H1 (cell line): ENCODE data around the gene CHRD. TPM values are rescaled to one million over a fixed set of nuclear protein-coding genes. Genes with fewer than 3 reads are reported as not detected.

ENCODE experiments used
- CHD7 ChIP-seq: fragments of 300-600 bp; sonication (generic); IDR thresholded peaks from 2 replicates; pipeline ENCODE4 v1.7.1; 2012; ENCODE audit warnings: low read length, moderate library complexity, mild to moderate bottlenecking, inconsistent platforms; ENCODE audit not compliant: insufficient replicate concordance
- CREB1 ChIP-seq: IDR thresholded peaks from 2 replicates; pipeline ENCODE4 v1.6.1; 2012; ENCODE audit warnings: inconsistent platforms
- CTCF ChIP-seq, 3 experiments: IDR thresholded peaks; 1 replicate in 2 of 3; 2 replicates in 1 of 3; pipeline versions ENCODE4 v1.5.1 to v1.6.1; 2011; ENCODE audit warnings: low read length in 3 of 3, mild to moderate bottlenecking in 3 of 3, inconsistent platforms in 2 of 3, low read depth in 1 of 3, moderate library complexity in 1 of 3; ENCODE audit not compliant: insufficient read depth in 1 of 3; ENCODE audit errors: control extremely low read depth in 1 of 3
- EGR1 ChIP-seq: IDR thresholded peaks from 2 replicates; pipeline ENCODE4 v1.6.1; 2011; ENCODE audit warnings: low read depth, low read length, borderline replicate concordance
- MAX ChIP-seq: IDR thresholded peaks from 2 replicates; pipeline ENCODE4 v1.6.1; 2012; ENCODE audit warnings: inconsistent platforms
- RXRA ChIP-seq: IDR thresholded peaks from 2 replicates; pipeline ENCODE4 v1.6.1; 2011; ENCODE audit warnings: low read depth, mild to moderate bottlenecking, low read length, moderate library complexity; ENCODE audit not compliant: insufficient read depth
- SP1 ChIP-seq: IDR thresholded peaks from 2 replicates; pipeline ENCODE4 v1.6.1; 2011; ENCODE audit warnings: low read depth, low read length
- SRF ChIP-seq: IDR thresholded peaks from 2 replicates; pipeline ENCODE4 v1.6.1; 2011; ENCODE audit warnings: mild to moderate bottlenecking, low read depth, low read length, moderate library complexity
- polyA plus RNA-seq, 7 experiments: library from polyadenylated mRNA; depleted of rRNA in 3 of 7; stranded (reverse) in 5 of 7; unstranded in 2 of 7; fragments of >200 nt in 5 of 7; fragments of 200-250 nt in 2 of 7; gene quantifications; 1 replicate in 5 of 7; 2 replicates in 1 of 7; 4 replicates in 1 of 7; pipeline versions ENCODE4 v1.2.1 to v1.2.3, GENCODE V29; 2011 to 2013; ENCODE audit warnings: missing spikeins in 2 of 7, mixed read lengths in 2 of 7
- total RNA-seq: library from RNA; stranded (reverse); fragmentation: NEBNext Ultra II Directional; extraction: Animal tissue kit (Norgen Biotek cat#: 25700); gene quantifications from 2 replicates; pipeline ENCODE4 v1.2.1, GENCODE V29; 2021

The CHRD gene
- total and polyA plus RNA-seq, 2 of the 8 experiments (the other 6 are each of a cell fraction or from before 2014, with no cell fraction given), result 0.62 to 0.86 TPM

- TF ChIP-seq RXRA (no peak), EGR1 (no peak), CHD7 (no peak), CTCF (IDR thresholded peaks at IDR 0.05; ENCODE audit: control extremely low read depth in 1 of 3, insufficient read depth in 1 of 3, low read depth in 1 of 3, low read length in 3 of 3) (peak; percentile 93 to 97 (median 96)), MAX (peak; percentile 89), SP1 (no peak), CREB1 (no peak), SRF (no peak)
Observed at GRCh38 chr3:184417619-184418327, 37.9 kb downstream of the CHRD start (continued).
